Vagina (tissue), 2 donors: ENCODE results near the gene PPP2R3B.

Experiments
- CTCF ChIP-seq, 3 experiments: fragments of 450-650 bp in 2 of 3; fragments of 200-600 bp in 1 of 3; sonication (generic) in 1 of 3; IDR thresholded peaks; one replicate each; pipeline ENCODE4 v1.5.1; 2017 to 2019; ENCODE audit warnings: antibody characterized with exemption in 3 of 3, mild to moderate bottlenecking in 2 of 3, moderate library complexity in 2 of 3
- POLR2A ChIP-seq, 2 donors: fragments of 450-650 bp; IDR thresholded peaks; one replicate each; pipeline ENCODE4 v1.6.1; 2017; ENCODE audit warnings: antibody characterized with exemption in 2 of 2, mild to moderate bottlenecking in 2 of 2, moderate library complexity in 2 of 2
- POLR2AphosphoS5 ChIP-seq, 2 donors: sonication (generic); formaldehyde crosslinking; IDR thresholded peaks; one replicate each; pipeline ENCODE4 v1.9.0; 2017; ENCODE audit warnings: antibody characterized with exemption in 2 of 2, mild to moderate bottlenecking in 2 of 2, low read depth in 1 of 2; ENCODE audit not compliant: insufficient read depth in 1 of 2

GRCh38 chrX:373641-374471 is 12.9 kb downstream of the PPP2R3B start:
- TF ChIP-seq CTCF (IDR thresholded peaks at IDR 0.05) (no peak), POLR2A (IDR thresholded peaks at IDR 0.05) (no peak), POLR2AphosphoS5 (IDR thresholded peaks at IDR 0.05; ENCODE audit: insufficient read depth in 1 of 2, low read depth in 1 of 2) (no peak)
